OCI-LY3 (cell line): ENCODE results near the gene PCBP3.

ENCODE experiments used
- EZH2phosphoT487 ChIP-seq: fragments of 200-600 bp; shearing (Covaris generic); IDR thresholded peaks from 2 replicates; pipeline ENCODE4 v1.6.1; 2018; ENCODE audit warnings: antibody characterized with exemption, mixed run types, low read depth
- TF ChIP-seq, protein P1 (sequence below): fragments of 200-600, 300-600 bp; sonication (generic); IDR thresholded peaks from 2 replicates; pipeline ENCODE4 v1.5.1; 2014; ENCODE audit warnings: antibody characterized with exemption, low read length, low read depth

DNA sequence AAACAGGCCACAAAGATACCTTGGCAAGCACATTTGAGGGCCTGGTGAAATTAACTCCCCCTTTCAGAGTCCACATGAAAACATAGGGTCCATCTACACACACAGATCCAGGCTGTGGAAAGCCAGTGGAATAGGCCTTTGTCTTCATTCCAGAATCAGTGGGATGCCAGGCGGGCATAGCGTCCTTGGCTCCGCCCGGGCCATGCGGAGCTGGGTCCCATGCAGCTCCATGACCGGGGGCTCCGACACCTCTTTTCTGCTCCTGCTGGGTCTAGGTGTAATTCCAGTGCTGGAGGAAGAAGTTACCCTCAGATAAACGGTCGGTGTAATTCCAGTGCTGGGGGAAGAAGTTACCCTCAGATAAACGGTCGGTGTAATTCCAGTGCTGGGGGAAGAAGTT, 274.5 kb downstream of the PCBP3 start:
- TF ChIP-seq, protein P1, sequence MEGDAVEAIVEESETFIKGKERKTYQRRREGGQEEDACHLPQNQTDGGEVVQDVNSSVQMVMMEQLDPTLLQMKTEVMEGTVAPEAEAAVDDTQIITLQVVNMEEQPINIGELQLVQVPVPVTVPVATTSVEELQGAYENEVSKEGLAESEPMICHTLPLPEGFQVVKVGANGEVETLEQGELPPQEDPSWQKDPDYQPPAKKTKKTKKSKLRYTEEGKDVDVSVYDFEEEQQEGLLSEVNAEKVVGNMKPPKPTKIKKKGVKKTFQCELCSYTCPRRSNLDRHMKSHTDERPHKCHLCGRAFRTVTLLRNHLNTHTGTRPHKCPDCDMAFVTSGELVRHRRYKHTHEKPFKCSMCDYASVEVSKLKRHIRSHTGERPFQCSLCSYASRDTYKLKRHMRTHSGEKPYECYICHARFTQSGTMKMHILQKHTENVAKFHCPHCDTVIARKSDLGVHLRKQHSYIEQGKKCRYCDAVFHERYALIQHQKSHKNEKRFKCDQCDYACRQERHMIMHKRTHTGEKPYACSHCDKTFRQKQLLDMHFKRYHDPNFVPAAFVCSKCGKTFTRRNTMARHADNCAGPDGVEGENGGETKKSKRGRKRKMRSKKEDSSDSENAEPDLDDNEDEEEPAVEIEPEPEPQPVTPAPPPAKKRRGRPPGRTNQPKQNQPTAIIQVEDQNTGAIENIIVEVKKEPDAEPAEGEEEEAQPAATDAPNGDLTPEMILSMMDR = no peak
- TF ChIP-seq EZH2phosphoT487 = no peak
